ENCODE results near the gene CHCHD2. TPM values are rescaled to one million over a fixed set of nuclear protein-coding genes. Genes with fewer than 3 reads are reported as not detected.
A peak's percentile ranks its signal among the peaks of the same experiment; 100 is the strongest.
"Not testable (repeated sequence)": the region's sequence is repeated elsewhere in the genome, so short reads cannot be mapped to it uniquely, and the experiment has no call there.

Gene CHCHD2
- total RNA-seq, result 100 to 1,000 TPM; 286 to 417 (median 326) TPM

- WGBS, 2 donors, result 2 to 5% methylated on average over 54 to 57 of the region's 57 CpGs
- Histone ChIP-seq H3K9me3 (no peaks in the 10 kb centered on the region), H3K36me3 (peaks cover 0 to 30% (median 6%) of the 10 kb centered on the region in 3 donors), H3K4me3 (peak within 1 kb of the TSS; percentile 64 to 97 (median 84)), H3K4me1 (peaks cover 0 to 24% (median 9%) of the 10 kb centered on the region in 4 donors), H3K27ac (peak within 1 kb of the TSS; percentile 82 to 98 (median 90)), H3K27me3 (peaks cover 0 to 5% of the 10 kb centered on the region in 2 donors)
- peak; percentile 11 to 98 for TF ChIP-seq EP300 (IDR thresholded peaks at IDR 0.05)
- no peak for TF ChIP-seq CTCF (IDR thresholded peaks at IDR 0.05)
- TF ChIP-seq POLR2A (IDR thresholded peaks at IDR 0.05), result peak; percentile 74 to 90
- peak; percentile 92 to 93 for DNase-seq (ENCODE audit: low spot score in 2 of 2)
These were observed at the start of gene CHCHD2 for GRCh38 chr7:56106108-56107073. TSS of gene CHCHD2 (minus strand) at chr7:56106476. CDS start at chr7:56106413, 63 bp downstream.

- 35 to 60% methylated on average over 2 of the region's 2 CpGs for WGBS, 2 donors
These were observed 24.8 kb upstream of the CHCHD2 start for GRCh38 chr7:56131062-56131461.

GRCh38 chr7:56127241-56127975, 21.1 kb upstream of the CHCHD2 start:
- TF ChIP-seq EP300 (IDR thresholded peaks at IDR 0.05), result no peak
- no peak for TF ChIP-seq CTCF (IDR thresholded peaks at IDR 0.05)
- TF ChIP-seq POLR2A (IDR thresholded peaks at IDR 0.05), result no peak
- H3K27ac ChIP-seq, result no peak overlapping the region
- no peaks in the 10 kb centered on the region for H3K9me3 ChIP-seq
- no peak for DNase-seq (ENCODE audit: low spot score in 2 of 2)
- H3K27me3 ChIP-seq, result no peaks in the 10 kb centered on the region
- H3K36me3 ChIP-seq, result no peaks in the 10 kb centered on the region
- no peaks in the 10 kb centered on the region for H3K4me1 ChIP-seq
- WGBS, 2 donors, result 77 to 78% methylated on average over 7 of the region's 7 CpGs
- no peak overlapping the region for H3K4me3 ChIP-seq

More at GRCh38 chr7:56131062-56131461, 24.8 kb upstream of the CHCHD2 start:
- H3K27ac ChIP-seq; H3K27me3 ChIP-seq; H3K36me3 ChIP-seq; H3K4me3 ChIP-seq; H3K4me1 ChIP-seq; H3K9me3 ChIP-seq; DNase-seq (ENCODE audit: low spot score in 2 of 2): not testable (repeated sequence)

- Histone ChIP-seq H3K4me3 (no peak overlapping the region), H3K27me3 (no peaks in the 10 kb centered on the region), H3K9me3 (no peaks in the 10 kb centered on the region), H3K4me1 (no peaks in the 10 kb centered on the region), H3K36me3 (no peaks in the 10 kb centered on the region), H3K27ac (no peak overlapping the region)
- TF ChIP-seq EP300 (IDR thresholded peaks at IDR 0.05), result no peak
- TF ChIP-seq CTCF (IDR thresholded peaks at IDR 0.05), result no peak
- no peak for TF ChIP-seq POLR2A (IDR thresholded peaks at IDR 0.05)
- DNase-seq (ENCODE audit: low spot score in 2 of 2), result no peak
- 77 to 81% methylated on average over 8 of the region's 8 CpGs for WGBS, 2 donors
These were observed 19.6 kb upstream of the CHCHD2 start for GRCh38 chr7:56125831-56126230.

GRCh38 chr7:56124981-56125380, 18.7 kb upstream of the CHCHD2 start:
- H3K27ac ChIP-seq, result no peak overlapping the region
- no peak overlapping the region for H3K4me3 ChIP-seq
- no peaks in the 10 kb centered on the region for H3K9me3 ChIP-seq
- no peaks in the 10 kb centered on the region for H3K27me3 ChIP-seq
- H3K4me1 ChIP-seq, result no peaks in the 10 kb centered on the region
- no peak for DNase-seq (ENCODE audit: low spot score in 2 of 2)
- 55 to 78% methylated on average over 5 to 6 of the region's 6 CpGs for WGBS, 2 donors
- TF ChIP-seq CTCF (IDR thresholded peaks at IDR 0.05) (no peak), EP300 (IDR thresholded peaks at IDR 0.05) (no peak), POLR2A (IDR thresholded peaks at IDR 0.05) (no peak)
- H3K36me3 ChIP-seq, result no peaks in the 10 kb centered on the region

Measured in tibial nerve (tissue), 4 donors.